BE2C (cell line): ENCODE data around the gene PRMT7.

Experiments
- DNase-seq: peaks from one replicate; pipeline ENCODE4 v3.0.0-alpha.2; 2020
- H3K27me3 ChIP-seq: fragments of 250-450 bp; sonication (Bioruptor Pico); 2 replicates; pipeline ENCODE4 v1.5.1; 2020; ENCODE audit warnings: mild to moderate bottlenecking
- H3K36me3 ChIP-seq: fragments of 250-450 bp; sonication (Bioruptor Pico); 2 replicates; pipeline ENCODE4 v1.5.1; 2020; ENCODE audit warnings: mild to moderate bottlenecking
- H3K4me1 ChIP-seq: fragments of 250-450 bp; sonication (Bioruptor Pico); 2 replicates; pipeline ENCODE4 v1.5.1; 2020
- H3K4me3 ChIP-seq: 2 replicates; pipeline ENCODE4 v1.5.1; 2011; ENCODE audit warnings: low read depth, low read length
- H3K9me3 ChIP-seq: fragments of 250-450 bp; sonication (Bioruptor Pico); 2 replicates; pipeline ENCODE4 v1.5.1; 2020
- CTCF ChIP-seq: IDR thresholded peaks from 2 replicates; pipeline ENCODE4 v1.5.1; 2012; ENCODE audit warnings: mild to moderate bottlenecking, low read depth, low read length

Gene PRMT7

GRCh38 chr16:68291227-68291626 lies 19.6 kb upstream of the PRMT7 start:
- no peak for DNase-seq
- TF ChIP-seq CTCF: no peak
- H3K9me3 ChIP-seq: no peaks in the 10 kb centered on the region
- H3K27me3 ChIP-seq: no peaks in the 10 kb centered on the region
- no peak overlapping the region for H3K4me3 ChIP-seq
- no peaks in the 10 kb centered on the region for H3K4me1 ChIP-seq
- H3K36me3 ChIP-seq: peaks cover 79% of the 10 kb centered on the region

- DNase-seq: no peak
- peaks cover 79% of the 10 kb centered on the region for H3K36me3 ChIP-seq
- no peak for TF ChIP-seq CTCF
These were observed 18.4 kb upstream of the PRMT7 start for GRCh38 chr16:68292425-68292824.

GRCh38 chr16:68296291-68296690 lies 14.5 kb upstream of the PRMT7 start:
- no peaks in the 10 kb centered on the region for H3K27me3 ChIP-seq
- no peak for TF ChIP-seq CTCF
- no peaks in the 10 kb centered on the region; the same call in 1 of the 2 replicates for H3K4me1 ChIP-seq
- H3K36me3 ChIP-seq: peaks cover 83% of the 10 kb centered on the region
- DNase-seq: no peak
- H3K9me3 ChIP-seq: no peaks in the 10 kb centered on the region
- no peak overlapping the region for H3K4me3 ChIP-seq

More at GRCh38 chr16:68292425-68292824, 18.4 kb upstream of the PRMT7 start:
- Histone ChIP-seq H3K4me3 (no peak overlapping the region), H3K4me1 (no peaks in the 10 kb centered on the region), H3K27me3 (no peaks in the 10 kb centered on the region), H3K9me3 (no peaks in the 10 kb centered on the region)

- TF ChIP-seq CTCF: no peak
- no peaks in the 10 kb centered on the region for H3K9me3 ChIP-seq
- no peak for DNase-seq
- H3K27me3 ChIP-seq: no peaks in the 10 kb centered on the region
- H3K4me3 ChIP-seq: no peak overlapping the region
- peaks cover 85% of the 10 kb centered on the region for H3K36me3 ChIP-seq
- no peaks in the 10 kb centered on the region; the same call in 1 of the 2 replicates for H3K4me1 ChIP-seq
These were observed 14.1 kb upstream of the PRMT7 start for GRCh38 chr16:68296693-68297092.

GRCh38 chr16:68297908-68298307 lies 12.9 kb upstream of the PRMT7 start:
- TF ChIP-seq CTCF: no peak
- DNase-seq: no peak
- H3K4me3 ChIP-seq: no peak overlapping the region
- H3K4me1 ChIP-seq: no peaks in the 10 kb centered on the region; the same call in 1 of the 2 replicates
- H3K27me3 ChIP-seq: no peaks in the 10 kb centered on the region
- no peaks in the 10 kb centered on the region for H3K9me3 ChIP-seq
- H3K36me3 ChIP-seq: peaks cover 88% of the 10 kb centered on the region

GRCh38 chr16:68298312-68298711 lies 12.5 kb upstream of the PRMT7 start:
- no peaks in the 10 kb centered on the region; the same call in 1 of the 2 replicates for H3K4me1 ChIP-seq
- peaks cover 87% of the 10 kb centered on the region for H3K36me3 ChIP-seq
- H3K9me3 ChIP-seq: no peaks in the 10 kb centered on the region
- no peak for TF ChIP-seq CTCF
- H3K27me3 ChIP-seq: no peaks in the 10 kb centered on the region
- no peak for DNase-seq
- no peak overlapping the region for H3K4me3 ChIP-seq
